GM19351 (cell line): ENCODE data around the gene RASA3.

ENCODE experiments used
- ATAC-seq: cut with Tn5 transposase; IDR thresholded peaks from one replicate; pipeline ENCODE4 v1.9.1; 2021; ENCODE audit warnings: mild to moderate bottlenecking, moderate library complexity; ENCODE audit not compliant: unreplicated experiment

The RASA3 gene

GRCh38 chr13:113929628-113930615, 202.5 kb downstream of the RASA3 start:
- no peak for ATAC-seq

- ATAC-seq = no peak
Observed at GRCh38 chr13:113928685-113929627, 203.5 kb downstream of the RASA3 start.
